GM23248 (cell line): Measurements from ENCODE around the gene ALOXE3. TPM values are rescaled to one million over a fixed set of nuclear protein-coding genes. Genes with fewer than 3 reads are reported as not detected.

ENCODE experiments used
- DNase-seq: peaks from one replicate; pipeline ENCODE4 v3.0.0-alpha.2; 2015
- H2AFZ ChIP-seq: fragments of 200-600 bp; sonication (generic); 2 replicates; pipeline ENCODE4 v1.6.1; 2016; ENCODE audit warnings: antibody characterized with exemption
- H3F3A ChIP-seq: fragments of 200-600 bp; sonication (generic); 2 replicates; pipeline ENCODE4 v1.6.1; 2016; ENCODE audit warnings: mild to moderate bottlenecking, antibody characterized with exemption, mixed run types; ENCODE audit not compliant: insufficient read depth
- H3K27ac ChIP-seq: fragments of 200-600 bp; sonication (generic); 2 replicates; pipeline ENCODE4 v1.5.1; 2016; ENCODE audit warnings: mild to moderate bottlenecking
- H3K27me3 ChIP-seq: fragments of 200-600 bp; sonication (generic); replicated peaks from 2 replicates; pipeline ENCODE4 v1.6.1; 2016; ENCODE audit warnings: mild to moderate bottlenecking; ENCODE audit not compliant: insufficient read depth
- H3K36me3 ChIP-seq: fragments of 200-600 bp; sonication (generic); 2 replicates; pipeline ENCODE4 v1.6.1; 2016; ENCODE audit warnings: low read depth, mild to moderate bottlenecking
- H3K4me1 ChIP-seq: fragments of 200-600 bp; sonication (generic); 2 replicates; pipeline ENCODE4 v1.6.1; 2016; ENCODE audit warnings: mild to moderate bottlenecking; ENCODE audit not compliant: insufficient read depth
- H3K4me2 ChIP-seq: fragments of 200-600 bp; sonication (generic); one replicate; pipeline ENCODE4 v1.6.1; 2016; ENCODE audit warnings: mild to moderate bottlenecking; ENCODE audit not compliant: unreplicated experiment
- H3K4me3 ChIP-seq: fragments of 200-600 bp; sonication (generic); 2 replicates; pipeline ENCODE4 v1.5.1; 2016; ENCODE audit warnings: mild to moderate bottlenecking
- H3K79me2 ChIP-seq: fragments of 200-600 bp; sonication (generic); 2 replicates; pipeline ENCODE4 v1.6.1; 2016; ENCODE audit warnings: mild to moderate bottlenecking; ENCODE audit not compliant: insufficient read depth
- H3K9ac ChIP-seq: fragments of 200-600 bp; sonication (generic); 2 replicates; pipeline ENCODE4 v1.6.1; 2016; ENCODE audit warnings: mild to moderate bottlenecking
- H3K9me2 ChIP-seq: fragments of 200-600 bp; sonication (generic); 2 replicates; pipeline ENCODE4 v1.6.1; 2016; ENCODE audit warnings: mixed run types, mild to moderate bottlenecking, moderate library complexity; ENCODE audit not compliant: insufficient read depth
- H3K9me3 ChIP-seq: fragments of 200-600 bp; sonication (generic); one replicate; pipeline ENCODE4 v1.6.1; 2017; ENCODE audit warnings: low read depth
- H4K20me1 ChIP-seq: fragments of 200-600 bp; sonication (generic); 2 replicates; pipeline ENCODE4 v1.6.0; 2016; ENCODE audit not compliant: insufficient read depth
- EZH2 ChIP-seq: fragments of 200-600 bp; sonication (generic); IDR thresholded peaks from 2 replicates; pipeline ENCODE4 v1.6.1; 2018; ENCODE audit warnings: antibody characterized with exemption, mild to moderate bottlenecking; ENCODE audit not compliant: insufficient read depth, poor library complexity, severe bottlenecking
- EZH2phosphoT487 ChIP-seq: fragments of 200-600 bp; sonication (generic); IDR thresholded peaks from 2 replicates; pipeline ENCODE4 v1.6.1; 2018; ENCODE audit warnings: antibody characterized with exemption, moderate library complexity, mild to moderate bottlenecking, low read depth; ENCODE audit not compliant: insufficient read depth
- WGBS, 2 experiments: methylation state at CpG; one replicate each; pipeline ENCODE4 v1.1.6; 2015 to 2017; ENCODE audit warnings: low lambda C conversion rate in 2 of 2, low coverage in 1 of 2; ENCODE audit errors: missing lambda C conversion rate in 2 of 2; 5-methylcytosine and 5-hydroxymethylcytosine counted together
- in situ Hi-C: fragments of 300-500 bp; cut with MboI; formaldehyde crosslinking; loops from 2 replicates; pipeline ENCODE4 v1.15.0; 2020
- polyA plus RNA-seq: library from polyadenylated mRNA; unstranded; fragments of >200 nt; fragmentation: Nextera tagmentation; extraction: Ambion mirVana; gene quantifications from 2 replicates; pipeline ENCODE4 v1.2.1, GENCODE V29; 2016
- total RNA-seq: library from RNA; depleted of rRNA; stranded (reverse); fragments of >200 nt; shearing (Covaris generic); gene quantifications from 2 replicates; pipeline ENCODE4 v1.2.3, GENCODE V29; 2014

The ALOXE3 gene
- total and polyA plus RNA-seq, 2 experiments from 2014 or later: under 0.01 to 0.11 TPM

GRCh38 chr17:8051831-8052230 is 66.5 kb downstream of the ALOXE3 start:
- no peaks in the 10 kb centered on the region for H3K4me1 ChIP-seq
- H3K9me2 ChIP-seq: no peaks in the 10 kb centered on the region
- in situ Hi-C loops: no loop called here
- no peak overlapping the region for H3K4me2 ChIP-seq
- H4K20me1 ChIP-seq: no peaks in the 10 kb centered on the region
- H3K9ac ChIP-seq: no peak overlapping the region
- no peak overlapping the region for H2AFZ ChIP-seq
- H3K4me3 ChIP-seq: no peak overlapping the region
- no peak for DNase-seq
- H3K9me3 ChIP-seq: no peaks in the 10 kb centered on the region
- peaks cover under 1% of the 10 kb centered on the region; the same call in 1 of the 2 replicates for H3K27me3 ChIP-seq
- H3K27ac ChIP-seq: no peak overlapping the region
- no peaks in the 10 kb centered on the region for H3K36me3 ChIP-seq
- no peaks in the 10 kb centered on the region for H3F3A ChIP-seq
- TF ChIP-seq EZH2: no peak
- no peak for TF ChIP-seq EZH2phosphoT487
- WGBS, 2 experiments: 66 to 68% methylated on average over 7 of the region's 7 CpGs
- H3K79me2 ChIP-seq: no peaks in the 10 kb centered on the region

GRCh38 chr17:8048736-8049135 is 69.6 kb downstream of the ALOXE3 start:
- H2AFZ ChIP-seq: no peak overlapping the region
- no peaks in the 10 kb centered on the region for H3F3A ChIP-seq
- no peaks in the 10 kb centered on the region for H3K36me3 ChIP-seq
- no peaks in the 10 kb centered on the region for H3K9me3 ChIP-seq
- no peak overlapping the region for H3K4me2 ChIP-seq
- H3K9me2 ChIP-seq: no peaks in the 10 kb centered on the region
- peaks cover 10% of the 10 kb centered on the region for H3K27me3 ChIP-seq
- H3K79me2 ChIP-seq: no peaks in the 10 kb centered on the region
- TF ChIP-seq EZH2phosphoT487: no peak
- no peak for TF ChIP-seq EZH2
- 79 to 89% methylated on average over 8 of the region's 8 CpGs for WGBS, 2 experiments
- no peak overlapping the region for H3K27ac ChIP-seq
- no peaks in the 10 kb centered on the region for H4K20me1 ChIP-seq
- no peaks in the 10 kb centered on the region for H3K4me1 ChIP-seq
- no peak overlapping the region for H3K9ac ChIP-seq
- no peak overlapping the region for H3K4me3 ChIP-seq
- DNase-seq: no peak
- in situ Hi-C loops: no loop called here

GRCh38 chr17:8048236-8048635 is 70.1 kb downstream of the ALOXE3 start:
- H3K27me3 ChIP-seq: peaks cover 10% of the 10 kb centered on the region
- H3K9ac ChIP-seq: no peak overlapping the region
- TF ChIP-seq EZH2phosphoT487 (no peak), EZH2 (no peak)
- DNase-seq: no peak
- no peak overlapping the region for H3K4me3 ChIP-seq
- in situ Hi-C loops: no loop called here
- no peaks in the 10 kb centered on the region for H4K20me1 ChIP-seq
- no peaks in the 10 kb centered on the region for H3K36me3 ChIP-seq
- no peak overlapping the region for H3K4me2 ChIP-seq
- no peaks in the 10 kb centered on the region for H3K4me1 ChIP-seq
- H3K27ac ChIP-seq: no peak overlapping the region
- H2AFZ ChIP-seq: no peak overlapping the region
- 80 to 81% methylated on average over 12 of the region's 12 CpGs for WGBS, 2 experiments
- no peaks in the 10 kb centered on the region for H3K9me2 ChIP-seq
- no peaks in the 10 kb centered on the region for H3K9me3 ChIP-seq
- no peaks in the 10 kb centered on the region for H3K79me2 ChIP-seq
- no peaks in the 10 kb centered on the region for H3F3A ChIP-seq

- in situ Hi-C loops: no loop called here
- TF ChIP-seq EZH2 (no peak), EZH2phosphoT487 (no peak)
- no peak overlapping the region for H3K27ac ChIP-seq
- H3F3A ChIP-seq: no peaks in the 10 kb centered on the region
- no peak overlapping the region for H2AFZ ChIP-seq
- H3K4me2 ChIP-seq: no peak overlapping the region
- no peak overlapping the region for H3K4me3 ChIP-seq
- H4K20me1 ChIP-seq: no peaks in the 10 kb centered on the region
- no peaks in the 10 kb centered on the region for H3K9me3 ChIP-seq
- DNase-seq: no peak
- H3K9me2 ChIP-seq: no peaks in the 10 kb centered on the region
- no peaks in the 10 kb centered on the region for H3K4me1 ChIP-seq
- no peaks in the 10 kb centered on the region for H3K79me2 ChIP-seq
- no peaks in the 10 kb centered on the region for H3K36me3 ChIP-seq
- H3K9ac ChIP-seq: no peak overlapping the region
- WGBS, 2 experiments: 83 to 92% methylated on average over 4 of the region's 4 CpGs
- H3K27me3 ChIP-seq: peaks cover 10% of the 10 kb centered on the region
Measured at GRCh38 chr17:8047769-8048110, 70.6 kb downstream of the ALOXE3 start.

- WGBS, 2 experiments: 50 to 51% methylated on average over 19 to 24 of the region's 24 CpGs
- Histone ChIP-seq H3K4me2 (no peak overlapping the region), H3K9me2 (no peaks in the 10 kb centered on the region)
Measured at GRCh38 chr17:8046929-8047768, 71.2 kb downstream of the ALOXE3 start.

More at GRCh38 chr17:8046929-8047768, 71.2 kb downstream of the ALOXE3 start:
- no peaks in the 10 kb centered on the region for H4K20me1 ChIP-seq
- TF ChIP-seq EZH2phosphoT487 (no peak), EZH2 (no peak)
- peaks cover 10% of the 10 kb centered on the region for H3K27me3 ChIP-seq
- H3K9ac ChIP-seq: no peak overlapping the region
- no peak for DNase-seq
- H3K27ac ChIP-seq: no peak overlapping the region
- no peak overlapping the region for H3K4me3 ChIP-seq
- in situ Hi-C loops: no loop called here
- no peaks in the 10 kb centered on the region for H3K4me1 ChIP-seq
- no peak overlapping the region for H2AFZ ChIP-seq
- no peaks in the 10 kb centered on the region for H3F3A ChIP-seq
- H3K9me3 ChIP-seq: no peaks in the 10 kb centered on the region
- H3K79me2 ChIP-seq: no peaks in the 10 kb centered on the region
- H3K36me3 ChIP-seq: no peaks in the 10 kb centered on the region
